Measurements from ENCODE around the gene PEBP1.

The PEBP1 gene

DNA sequence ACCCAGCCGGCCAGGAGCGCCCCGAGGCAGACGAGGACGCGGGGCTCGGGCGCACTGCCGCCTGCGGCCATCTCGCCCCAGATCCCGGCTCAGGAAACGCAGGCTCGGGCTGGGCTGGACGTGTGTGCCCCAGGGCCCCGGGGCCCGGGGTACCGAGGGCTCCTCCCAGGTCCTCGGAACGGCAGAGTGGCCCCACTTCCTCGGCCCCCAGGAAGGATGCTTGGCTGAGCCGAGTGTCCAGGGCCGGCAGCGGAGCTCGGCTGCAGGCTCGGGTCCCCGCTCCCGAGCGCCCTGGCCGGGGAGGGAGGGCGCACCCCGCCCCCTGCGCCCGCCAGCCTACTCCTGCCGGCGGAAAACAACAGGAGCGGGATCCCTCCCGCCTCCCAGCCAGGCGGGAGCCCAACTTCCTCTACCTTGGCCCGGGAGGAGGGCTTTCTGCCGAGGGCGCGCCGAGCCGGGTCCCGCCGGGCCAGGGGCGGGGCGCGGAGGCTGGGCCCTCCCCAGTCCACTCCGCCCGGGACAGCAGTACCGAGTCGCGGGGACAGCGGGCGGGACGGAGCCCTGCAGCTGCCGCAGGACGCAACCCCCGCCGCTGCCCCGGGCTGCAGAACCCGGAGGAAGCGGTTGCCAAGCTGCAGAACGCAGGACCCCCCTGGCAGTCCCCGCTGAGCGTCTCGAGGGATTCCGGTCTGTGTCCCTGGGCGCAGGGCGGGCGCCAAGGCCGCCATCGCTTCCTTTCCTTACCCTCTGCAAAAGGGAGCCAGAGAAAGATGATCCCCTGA, 32.1 kb upstream of the PEBP1 start, which contains the start of gene VSIG10:
VSIG10 (minus strand) TSS at position 411 of the 782 bp plus-strand sequence; CDS start at position 71, 340 bp downstream.
- H3K9me3 ChIP-seq (ENCODE audit: insufficient read depth, low read length) = no peaks in the 10 kb centered on the region
- TF ChIP-seq CTCF (IDR thresholded peaks at IDR 0.05; ENCODE audit: insufficient read depth, low read length, poor library complexity, severe bottlenecking) = no peak
- 0 out of 2 replicates have a peak, but pooled peaks have one; percentile 29 for TF ChIP-seq EZH2phosphoT487 (conservative IDR thresholded peaks at IDR 0.05; ENCODE audit: low read length)
- no peaks in the 10 kb centered on the region for H3K36me3 ChIP-seq (ENCODE audit: low read length)
- H2AFZ ChIP-seq (ENCODE audit: low read depth, low read length, severe bottlenecking) = peak within 1 kb of the TSS; percentile 89
- H3K9ac ChIP-seq (ENCODE audit: low read length) = peak within 1 kb of the TSS; percentile 56
- no peaks in the 10 kb centered on the region for H3K27me3 ChIP-seq (ENCODE audit: low read length)
- H4K20me1 ChIP-seq (ENCODE audit: low read depth, low read length) = no peaks in the 10 kb centered on the region
- H3K27ac ChIP-seq (ENCODE audit: low read depth, low read length) = no peak within 1 kb of the TSS
- H3K9me2 ChIP-seq (replicated peaks; ENCODE audit: insufficient read depth, low read length) = no peaks in the 10 kb centered on the region
- no peaks in the 10 kb centered on the region for H3K79me2 ChIP-seq (ENCODE audit: insufficient read depth, low read length)
- peak within 1 kb of the TSS; percentile 65 for H3K4me3 ChIP-seq (ENCODE audit: insufficient read depth, low read length, poor library complexity, severe bottlenecking)
- peak within 1 kb of the TSS; percentile 77 for H3K4me2 ChIP-seq (ENCODE audit: low read depth, low read length, poor library complexity, severe bottlenecking)
- no peaks in the 10 kb centered on the region for H3F3A ChIP-seq (ENCODE audit: insufficient read depth)

DNA sequence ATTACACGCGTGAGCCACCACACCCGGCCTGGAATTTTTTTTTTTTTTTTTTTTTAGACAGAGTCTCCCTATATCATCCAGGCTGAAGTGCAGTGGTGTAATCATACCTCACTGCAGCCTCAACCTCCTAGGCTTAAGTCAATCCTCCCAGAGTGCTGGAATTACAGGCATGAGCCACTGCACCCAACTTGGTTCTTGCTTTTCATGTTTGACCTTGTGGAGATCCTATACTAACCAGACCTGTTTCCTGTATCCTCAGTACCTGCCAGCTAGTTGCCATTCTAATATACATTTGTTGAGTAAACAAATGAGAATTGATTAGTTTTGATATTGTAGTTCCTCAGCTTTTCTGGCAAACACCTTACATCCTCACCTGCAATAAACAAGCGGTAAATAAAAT, 28.9 kb upstream of the PEBP1 start:
- no peaks in the 10 kb centered on the region for H3F3A ChIP-seq (ENCODE audit: insufficient read depth)
- H3K4me3 ChIP-seq (ENCODE audit: insufficient read depth, low read length, poor library complexity, severe bottlenecking) = no peak overlapping the region
- no peaks in the 10 kb centered on the region for H3K79me2 ChIP-seq (ENCODE audit: insufficient read depth, low read length)
- no peak for TF ChIP-seq CTCF (IDR thresholded peaks at IDR 0.05; ENCODE audit: insufficient read depth, low read length, poor library complexity, severe bottlenecking)
- TF ChIP-seq EZH2phosphoT487 (conservative IDR thresholded peaks at IDR 0.05; ENCODE audit: low read length) = no peak
- H3K9ac ChIP-seq (ENCODE audit: low read length) = no peak overlapping the region
- no peak overlapping the region for H2AFZ ChIP-seq (ENCODE audit: low read depth, low read length, severe bottlenecking)
- H3K4me2 ChIP-seq (ENCODE audit: low read depth, low read length, poor library complexity, severe bottlenecking) = no peak overlapping the region
- no peaks in the 10 kb centered on the region for H3K27me3 ChIP-seq (ENCODE audit: low read length)
- no peak overlapping the region for H3K27ac ChIP-seq (ENCODE audit: low read depth, low read length)
- no peaks in the 10 kb centered on the region for H3K36me3 ChIP-seq (ENCODE audit: low read length)
- H4K20me1 ChIP-seq (ENCODE audit: low read depth, low read length) = no peaks in the 10 kb centered on the region
- H3K9me3 ChIP-seq (ENCODE audit: insufficient read depth, low read length) = no peaks in the 10 kb centered on the region
- no peaks in the 10 kb centered on the region for H3K9me2 ChIP-seq (replicated peaks; ENCODE audit: insufficient read depth, low read length)

- no peaks in the 10 kb centered on the region for H3K27me3 ChIP-seq (ENCODE audit: low read length)
- TF ChIP-seq CTCF (IDR thresholded peaks at IDR 0.05; ENCODE audit: insufficient read depth, low read length, poor library complexity, severe bottlenecking) (no peak), EZH2phosphoT487 (conservative IDR thresholded peaks at IDR 0.05; ENCODE audit: low read length) (no peak)
- H3K36me3 ChIP-seq (ENCODE audit: low read length) = no peaks in the 10 kb centered on the region
- no peak overlapping the region for H2AFZ ChIP-seq (ENCODE audit: low read depth, low read length, severe bottlenecking)
- H3K4me2 ChIP-seq (ENCODE audit: low read depth, low read length, poor library complexity, severe bottlenecking) = no peak overlapping the region
- H3K27ac ChIP-seq (ENCODE audit: low read depth, low read length) = no peak overlapping the region
- H3K9me3 ChIP-seq (ENCODE audit: insufficient read depth, low read length) = no peaks in the 10 kb centered on the region
- H3K9ac ChIP-seq (ENCODE audit: low read length) = no peak overlapping the region
- H4K20me1 ChIP-seq (ENCODE audit: low read depth, low read length) = no peaks in the 10 kb centered on the region
- H3K79me2 ChIP-seq (ENCODE audit: insufficient read depth, low read length) = no peaks in the 10 kb centered on the region
- no peaks in the 10 kb centered on the region for H3K9me2 ChIP-seq (replicated peaks; ENCODE audit: insufficient read depth, low read length)
- no peaks in the 10 kb centered on the region for H3F3A ChIP-seq (ENCODE audit: insufficient read depth)
- no peak overlapping the region for H3K4me3 ChIP-seq (ENCODE audit: insufficient read depth, low read length, poor library complexity, severe bottlenecking)
Measured at GRCh38 chr12:118107694-118108093, 28.2 kb upstream of the PEBP1 start.

Data from SU-DHL-6 (cell line).